Activated T-helper 1 cell treated with anti-CD3 and anti-CD28 coated beads, Interleukin-12 subunit alpha, Interleukin-12 subunit beta, Interleukin-2, Interleukin-4 antibody, amounts not matched to agents 30 ng/mL and 10 ng/mL and 1 ng/mL, durations not matched to agents 14 hours and 24 hours and 36 hours (primary cell): ENCODE results near the gene PCSK4. TPM values are rescaled to one million over a fixed set of nuclear protein-coding genes. Genes with fewer than 3 reads are reported as not detected.
A peak's percentile ranks its signal among the peaks of the same experiment; 100 is the strongest.

Experiments used
- DNase-seq: peaks from one replicate; pipeline ENCODE4 v3.0.0; 2021; ENCODE audit warnings: low spot score
- H3K27ac Mint-ChIP-seq: one replicate; pipeline ENCODE4 v1.8.0; 2021; ENCODE audit warnings: mild to moderate bottlenecking, mixed read lengths
- H3K27me3 Mint-ChIP-seq: one replicate; pipeline ENCODE4 v1.8.0; 2022; ENCODE audit warnings: mild to moderate bottlenecking, moderate library complexity, mixed read lengths; ENCODE audit not compliant: insufficient read depth
- H3K36me3 Mint-ChIP-seq: one replicate; pipeline ENCODE4 v1.8.0; 2021; ENCODE audit warnings: low read depth, mixed read lengths
- H3K4me1 Mint-ChIP-seq: one replicate; pipeline ENCODE4 v1.8.0; 2021; ENCODE audit warnings: low read depth, mixed read lengths
- H3K4me3 Mint-ChIP-seq: one replicate; pipeline ENCODE4 v1.8.0; 2021; ENCODE audit warnings: mild to moderate bottlenecking, moderate library complexity, mixed read lengths
- H3K9me3 Mint-ChIP-seq: one replicate; pipeline ENCODE4 v1.8.0; 2021; ENCODE audit warnings: mixed read lengths
- intact Hi-C: fragments of 100-400 bp; cut with micrococcal nuclease; formaldehyde crosslinking; loops from one replicate; pipeline ENCODE4 v1.15.1; 2024
- total RNA-seq: library from RNA; stranded (reverse); gene quantifications from 2 replicates; pipeline ENCODE4 v1.2.3, GENCODE V29; 2022

Gene PCSK4
- total RNA-seq, 1 donor from 2014 or later: 0.26 TPM

DNA sequence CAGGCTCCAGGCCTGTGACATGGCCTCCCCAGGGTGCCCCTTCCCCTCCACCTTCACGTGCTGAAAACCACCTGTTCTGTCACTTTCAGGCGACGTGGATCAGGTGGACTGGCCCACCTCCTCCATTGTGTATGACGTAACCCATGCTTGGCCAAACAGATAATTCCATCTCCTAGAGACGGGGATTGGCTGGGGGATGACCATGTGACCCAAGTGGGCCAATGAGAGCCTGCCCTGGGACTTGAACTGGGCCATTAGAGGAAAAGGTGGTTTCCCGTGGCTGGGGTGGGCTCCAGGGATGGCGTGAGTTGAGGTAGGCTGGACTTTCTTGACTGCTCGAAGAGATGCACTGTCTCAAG, 26.2 kb upstream of the PCSK4 start:
- Mint-ChIP-seq H3K27me3 (peaks cover 2% of the 10 kb centered on the region), H3K9me3 (no peaks in the 10 kb centered on the region), H3K36me3 (no peaks in the 10 kb centered on the region), H3K27ac (no peak overlapping the region), H3K4me3 (no peak overlapping the region), H3K4me1 (no peaks in the 10 kb centered on the region)
- intact Hi-C loops: no loop called here
- DNase-seq: no peak

- Mint-ChIP-seq H3K4me3 (no peak overlapping the region), H3K27me3 (peaks cover 8% of the 10 kb centered on the region), H3K9me3 (no peaks in the 10 kb centered on the region), H3K27ac (no peak overlapping the region), H3K36me3 (no peaks in the 10 kb centered on the region), H3K4me1 (no peaks in the 10 kb centered on the region)
- intact Hi-C loops: loop anchor here (5.0 kb wide), 1 partner anchor 238 kb away; the partner anchor contains the start of gene FAM174C
- DNase-seq: no peak
Measured at GRCh38 chr19:1514986-1515721, 25.0 kb upstream of the PCSK4 start.

DNA sequence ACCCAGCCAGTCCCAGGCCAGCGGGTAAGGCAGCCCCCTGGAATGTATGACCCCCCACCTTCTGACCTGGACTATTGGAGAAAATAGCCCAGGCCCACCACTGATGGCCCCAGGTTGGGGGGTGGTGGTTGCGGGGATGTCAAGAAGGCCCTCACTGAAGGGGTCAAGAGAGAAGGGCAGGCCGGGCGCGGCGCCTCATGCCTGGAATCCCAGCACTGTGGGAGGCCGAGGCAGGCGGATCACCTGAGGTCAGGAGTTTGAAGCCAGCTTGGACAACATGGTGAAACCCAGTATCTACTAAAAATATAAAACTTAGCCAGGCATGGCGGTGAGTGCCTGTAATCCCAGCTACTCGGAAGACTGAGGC, 24.1 kb upstream of the PCSK4 start:
- DNase-seq: no peak
- no peaks in the 10 kb centered on the region for H3K4me1 Mint-ChIP-seq
- no peaks in the 10 kb centered on the region for H3K9me3 Mint-ChIP-seq
- H3K4me3 Mint-ChIP-seq: no peak overlapping the region
- no peak overlapping the region for H3K27ac Mint-ChIP-seq
- H3K36me3 Mint-ChIP-seq: no peaks in the 10 kb centered on the region
- intact Hi-C loops: loop anchor here (5.0 kb wide), 1 partner anchor 237 kb away; the partner anchor contains the start of gene FAM174C
- peaks cover 12% of the 10 kb centered on the region for H3K27me3 Mint-ChIP-seq

DNA sequence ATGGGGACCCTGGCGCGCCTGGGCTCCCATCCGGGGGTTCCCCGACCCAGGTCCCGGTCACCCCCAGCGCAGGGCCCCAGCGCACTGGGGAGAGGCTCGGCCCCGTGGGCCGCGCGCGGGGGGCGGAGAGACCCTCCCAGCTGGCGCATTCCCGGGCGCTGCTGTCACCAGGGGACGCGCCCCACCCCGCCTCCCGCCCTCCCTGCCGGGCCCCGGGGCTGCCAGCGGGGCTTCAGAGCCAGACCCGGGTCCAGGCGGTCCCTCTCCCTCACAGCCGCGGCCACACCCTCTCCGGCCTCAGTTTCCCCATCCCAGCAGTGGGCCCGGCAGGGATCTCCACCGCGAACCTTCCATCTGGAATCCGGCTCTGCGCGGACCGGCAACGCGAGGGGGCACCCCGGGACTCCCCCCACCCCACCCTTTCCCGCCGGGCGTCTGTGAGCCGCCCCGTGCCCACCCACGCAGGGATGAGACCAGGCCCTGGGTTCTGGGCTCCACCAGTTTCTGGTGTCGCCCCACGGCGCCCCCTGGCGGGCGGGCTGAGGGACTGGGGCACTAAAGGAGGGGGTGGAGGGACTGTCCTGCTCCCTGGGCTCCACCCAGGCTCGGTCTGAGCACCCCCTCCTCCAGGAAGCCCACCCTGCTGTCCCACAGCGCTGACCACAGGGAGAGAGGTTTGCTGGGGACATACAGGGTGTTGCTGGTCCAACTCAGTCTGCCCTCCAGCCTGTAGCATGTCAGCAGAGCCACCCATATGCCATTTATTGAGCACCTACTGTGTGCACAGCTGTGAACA, 23.5 kb upstream of the PCSK4 start:
- DNase-seq: peak; percentile 57
- intact Hi-C loops: loop anchor here (1.0 to 5.0 kb wide), 4 partner anchors 23 to 236 kb away; partner anchors contain the start of genes C19orf25, FAM174C and PCSK4
- H3K27ac Mint-ChIP-seq: no peak overlapping the region
- H3K9me3 Mint-ChIP-seq: no peaks in the 10 kb centered on the region
- peaks cover under 1% of the 10 kb centered on the region for H3K36me3 Mint-ChIP-seq
- no peak overlapping the region for H3K4me3 Mint-ChIP-seq
- peaks cover 12% of the 10 kb centered on the region for H3K27me3 Mint-ChIP-seq
- no peaks in the 10 kb centered on the region for H3K4me1 Mint-ChIP-seq

DNA sequence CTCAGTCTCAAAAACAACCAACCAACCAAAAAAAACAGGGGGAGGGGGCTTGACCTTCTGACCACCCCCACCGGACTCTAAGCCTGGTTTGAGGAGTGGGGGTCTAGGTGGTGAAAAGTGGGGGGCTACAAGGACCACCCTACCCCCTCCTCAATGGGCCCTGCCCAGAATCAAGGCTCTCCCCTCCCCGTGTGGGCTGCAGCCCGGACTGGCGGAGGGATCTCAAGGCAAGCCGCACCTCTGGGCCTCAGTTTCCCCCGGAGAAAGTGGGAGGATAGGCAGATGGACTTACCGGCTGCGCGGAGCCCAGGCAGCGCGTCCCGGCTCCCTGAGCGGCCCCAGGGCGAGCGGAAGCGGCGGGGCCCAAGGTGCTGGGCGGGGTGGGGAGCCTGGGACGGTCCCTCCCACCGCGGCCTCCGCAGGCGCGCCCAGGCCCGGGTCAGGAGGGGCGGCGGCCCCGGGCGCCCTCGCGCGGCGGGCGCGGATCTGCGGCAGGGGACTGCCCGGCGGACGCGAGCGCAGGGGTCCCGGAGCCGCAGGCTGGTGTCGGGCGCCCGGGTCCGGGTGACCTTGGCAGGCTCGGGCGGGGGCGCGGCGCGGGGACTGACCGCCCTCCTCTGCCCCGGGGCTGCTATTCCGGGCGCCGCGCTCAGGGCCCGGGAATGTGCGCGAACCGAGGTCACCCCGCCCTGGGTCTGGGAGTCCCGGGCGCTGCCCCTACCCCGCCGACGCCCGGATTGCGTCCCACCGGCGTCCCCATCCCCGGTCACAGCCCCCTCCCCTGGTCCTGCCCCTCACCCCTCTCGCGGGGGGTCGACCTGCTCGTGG, 22.7 kb upstream of the PCSK4 start, which contains the start of gene ADAMTSL5:
TSS of gene ADAMTSL5 (minus strand) at position 349 of the 828 bp plus-strand sequence. CDS start 2,076 bp downstream, outside the sequence.
- intact Hi-C loops: loop anchor here (1.0 to 5.0 kb wide), 4 partner anchors 23 to 236 kb away; partner anchors contain the start of genes C19orf25, FAM174C and PCSK4
- Mint-ChIP-seq H3K36me3 (peaks cover 2% of the 10 kb centered on the region), H3K27me3 (peaks cover 12% of the 10 kb centered on the region), H3K4me1 (peaks cover under 1% of the 10 kb centered on the region), H3K27ac (no peak within 1 kb of the TSS), H3K9me3 (no peaks in the 10 kb centered on the region), H3K4me3 (peak within 1 kb of the TSS; percentile 71)
- peak; percentile 63 for DNase-seq

- DNase-seq: no peak
- peaks cover 4% of the 10 kb centered on the region for H3K9me3 Mint-ChIP-seq
- H3K27ac Mint-ChIP-seq: no peak overlapping the region
- intact Hi-C loops: loop anchor here (2.0 to 5.0 kb wide), 2 partner anchors 67 to 234 kb away; partner anchors contain the start of gene FAM174C
- H3K4me3 Mint-ChIP-seq: peak overlapping the region; percentile 71
- H3K4me1 Mint-ChIP-seq: peaks cover 6% of the 10 kb centered on the region
- peaks cover 16% of the 10 kb centered on the region for H3K27me3 Mint-ChIP-seq
- H3K36me3 Mint-ChIP-seq: peaks cover 2% of the 10 kb centered on the region
Measured at GRCh38 chr19:1511318-1512317, 21.5 kb upstream of the PCSK4 start.

DNA sequence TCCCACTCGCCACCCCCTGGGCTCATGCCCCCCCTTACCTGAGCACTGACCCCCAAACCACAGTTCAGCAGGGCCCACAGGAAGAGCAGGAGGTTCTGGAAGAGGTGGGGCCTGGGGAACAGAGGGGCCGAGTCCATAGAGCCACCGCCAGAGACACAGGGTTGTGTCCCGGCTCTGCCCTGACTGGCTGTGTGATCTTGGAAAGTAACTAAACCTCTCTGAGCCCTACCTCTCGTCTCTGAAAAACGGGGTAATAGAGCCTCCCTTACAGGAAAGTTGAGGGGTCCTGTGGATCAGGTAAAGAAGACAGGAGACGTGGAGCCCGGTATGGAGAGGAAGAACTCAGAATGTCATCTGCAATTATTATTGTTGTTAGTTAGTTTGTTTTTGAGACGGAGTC, 20.7 kb upstream of the PCSK4 start:
- H3K9me3 Mint-ChIP-seq: peaks cover 4% of the 10 kb centered on the region
- DNase-seq: no peak
- no peak overlapping the region for H3K27ac Mint-ChIP-seq
- H3K36me3 Mint-ChIP-seq: peaks cover 2% of the 10 kb centered on the region
- H3K4me1 Mint-ChIP-seq: peaks cover 6% of the 10 kb centered on the region
- intact Hi-C loops: loop anchor here (5.0 kb wide), 1 partner anchor 234 kb away; the partner anchor contains the start of gene FAM174C
- no peak overlapping the region for H3K4me3 Mint-ChIP-seq
- peaks cover 16% of the 10 kb centered on the region for H3K27me3 Mint-ChIP-seq

- intact Hi-C loops: loop anchor here (5.0 kb wide), 1 partner anchor 233 kb away; the partner anchor contains the start of gene FAM174C
- H3K4me1 Mint-ChIP-seq: peaks cover 6% of the 10 kb centered on the region
Measured at GRCh38 chr19:1510442-1510806, 20.3 kb upstream of the PCSK4 start.

GRCh38 chr19:1509602-1510441, 19.7 kb upstream of the PCSK4 start:
- no peak for DNase-seq
- intact Hi-C loops: loop anchor here (5.0 kb wide), 1 partner anchor 233 kb away; the partner anchor contains the start of gene FAM174C
- Mint-ChIP-seq H3K36me3 (peaks cover 2% of the 10 kb centered on the region), H3K9me3 (peaks cover 4% of the 10 kb centered on the region), H3K4me1 (peaks cover 6% of the 10 kb centered on the region), H3K27me3 (peaks cover 17% of the 10 kb centered on the region), H3K27ac (no peak overlapping the region), H3K4me3 (no peak overlapping the region)

More at GRCh38 chr19:1510442-1510806, 20.3 kb upstream of the PCSK4 start:
- Mint-ChIP-seq H3K9me3 (peaks cover 4% of the 10 kb centered on the region), H3K27me3 (peaks cover 16% of the 10 kb centered on the region), H3K27ac (no peak overlapping the region), H3K4me3 (no peak overlapping the region), H3K36me3 (peaks cover 2% of the 10 kb centered on the region)
- DNase-seq: no peak

DNA sequence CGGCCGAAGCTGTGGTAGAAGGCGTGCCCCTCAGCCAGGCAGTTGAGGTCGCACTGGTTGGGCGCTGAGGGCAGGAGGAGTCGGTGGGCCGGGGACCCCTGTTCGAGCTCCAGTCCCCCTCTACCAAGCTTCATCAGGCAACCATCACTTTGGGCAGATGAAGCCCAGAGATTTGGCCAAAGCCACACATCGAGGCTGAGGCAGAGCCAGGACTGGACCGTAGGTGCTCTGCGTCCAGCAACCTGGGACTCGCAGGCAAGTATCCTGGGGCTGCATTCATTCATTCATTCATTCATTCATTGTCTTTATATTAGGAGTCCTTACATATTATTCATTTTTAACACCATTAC, 18.3 kb upstream of the PCSK4 start:
- peaks cover 20% of the 10 kb centered on the region for H3K27me3 Mint-ChIP-seq
- intact Hi-C loops: loop anchor here (1.0 kb wide), 1 partner anchor 18 kb away; the partner anchor contains the start of gene PCSK4
- H3K27ac Mint-ChIP-seq: no peak overlapping the region
- peaks cover 4% of the 10 kb centered on the region for H3K9me3 Mint-ChIP-seq
- no peak overlapping the region for H3K4me3 Mint-ChIP-seq
- peaks cover 2% of the 10 kb centered on the region for H3K36me3 Mint-ChIP-seq
- peaks cover 6% of the 10 kb centered on the region for H3K4me1 Mint-ChIP-seq
- DNase-seq: no peak
